ENCODE data around the gene ADAM10. TPM values are rescaled to one million over a fixed set of nuclear protein-coding genes. Genes with fewer than 3 reads are reported as not detected.

The ADAM10 gene
- total RNA-seq, 4 donors from 2014 or later = 51.6 to 111 (median 63.3) TPM

- TF ChIP-seq CTCF (IDR thresholded peaks at IDR 0.05) = no peak
- ATAC-seq (ENCODE audit: low FRiP score) = peak; percentile 19
- DNase-seq (ENCODE audit: low spot score) = no peak
These were observed 70.8 kb downstream of the ADAM10 start for GRCh38 chr15:58678683-58679082.

GRCh38 chr15:58677426-58677825 lies 72.1 kb downstream of the ADAM10 start:
- DNase-seq (ENCODE audit: low spot score) (no peak), ATAC-seq (ENCODE audit: low FRiP score) (no peak)
- TF ChIP-seq CTCF (IDR thresholded peaks at IDR 0.05) = no peak

GRCh38 chr15:58676766-58677165 lies 72.7 kb downstream of the ADAM10 start:
- no peak for DNase-seq (ENCODE audit: low spot score)
- ATAC-seq (ENCODE audit: low FRiP score) = no peak
- TF ChIP-seq CTCF (IDR thresholded peaks at IDR 0.05) = no peak

GRCh38 chr15:58671186-58671585 lies 78.3 kb downstream of the ADAM10 start:
- no peak for TF ChIP-seq CTCF (IDR thresholded peaks at IDR 0.05)
- DNase-seq (ENCODE audit: low spot score) (no peak), ATAC-seq (ENCODE audit: low FRiP score) (no peak)

- DNase-seq (ENCODE audit: low spot score) = no peak
- TF ChIP-seq CTCF (IDR thresholded peaks at IDR 0.05) = no peak
- no peak for ATAC-seq (ENCODE audit: low FRiP score)
These were observed 80.4 kb downstream of the ADAM10 start for GRCh38 chr15:58669108-58669507.

GRCh38 chr15:58666957-58667356 lies 82.5 kb downstream of the ADAM10 start:
- ATAC-seq (ENCODE audit: low FRiP score) = no peak
- DNase-seq (ENCODE audit: low spot score) = no peak
- no peak for TF ChIP-seq CTCF (IDR thresholded peaks at IDR 0.05)

GRCh38 chr15:58665672-58666071 lies 83.8 kb downstream of the ADAM10 start:
- ATAC-seq (ENCODE audit: low FRiP score) = no peak
- no peak for DNase-seq (ENCODE audit: low spot score)
- TF ChIP-seq CTCF (IDR thresholded peaks at IDR 0.05) = no peak
